HCT116 (cell line): ENCODE data around the gene BIRC6. TPM values are rescaled to one million over a fixed set of nuclear protein-coding genes. Genes with fewer than 3 reads are reported as not detected.

Source experiments
- ATAC-seq: fragments of 200-7000 bp; cut with Tn5 transposase; 2 replicates; pipeline ENCODE4 v1.9.1; 2020; ENCODE audit warnings: mild to moderate bottlenecking, moderate library complexity
- BruUV-seq: library from RNA; stranded (reverse); fragments of 400-500 nt; replicated peaks from 2 replicates; lab custom pipeline; 2021; lab: Mats Ljungman, UMichigan
- CTCF ChIA-PET: fragments of 300-600 bp; sonication (Branson Sonifier 250); formaldehyde crosslinking; loops from one replicate; lab custom pipeline; 2021; ENCODE audit warnings: antibody characterized with exemption; lab: Charles Lee
- POLR2A ChIA-PET: fragments of 300-600, 350-600 bp; sonication (Branson Sonifier 250); formaldehyde crosslinking; loops from one replicate; lab custom pipeline; 2021; ENCODE audit warnings: antibody characterized with exemption; lab: Charles Lee
- RAD21 ChIA-PET, 2 experiments: fragments of 300-600 bp; sonication (Branson Sonifier 250); formaldehyde crosslinking; loops; one replicate each; lab custom pipeline; 2023; ENCODE audit warnings: low total read pairs in 2 of 2; ENCODE audit not compliant: uncharacterized antibody in 2 of 2, unreplicated experiment in 2 of 2, low non-redundant PET in 1 of 2; lab: Charles Lee
- DNase-seq: peaks from one replicate; pipeline ENCODE4 v3.0.0-alpha.2; 2010; ENCODE audit warnings: low read depth, low spot score
- H2AFZ ChIP-seq: fragments of 200-600 bp; shearing (Covaris generic), sonication (generic); 2 replicates; pipeline ENCODE4 v1.6.1; 2017; ENCODE audit warnings: low read depth, mixed run types, mixed read lengths, antibody characterized with exemption, low read length; ENCODE audit not compliant: poor library complexity, severe bottlenecking
- H3K27ac ChIP-seq: 2 replicates; pipeline ENCODE4 v1.5.1; 2012; ENCODE audit warnings: low read depth, low read length
- H3K27me3 ChIP-seq: fragments of 200-600 bp; sonication (generic); 2 replicates; pipeline ENCODE4 v1.6.1; 2016; ENCODE audit warnings: mixed run types, low read length, mixed read lengths; ENCODE audit not compliant: insufficient read depth
- H3K36me3 ChIP-seq, 2 experiments: fragments of 200-500 bp in 1 of 2; fragments of 200-600 bp in 1 of 2; sonication (Bioruptor generic) in 1 of 2; sonication (generic) in 1 of 2; 2 replicates each; pipeline versions ENCODE4 v1.5.1 to v1.6.1; 2014 to 2016; ENCODE audit warnings: low read length in 2 of 2, inconsistent platforms in 1 of 2, mixed read lengths in 1 of 2, mixed run types in 1 of 2; ENCODE audit not compliant: insufficient read depth in 2 of 2, control insufficient read depth in 1 of 2
- H3K4me1 ChIP-seq, 2 experiments: fragments of 200-600 bp in 1 of 2; sonication (generic) in 1 of 2; 2 replicates each; pipeline versions ENCODE4 v1.5.1 to v1.6.1; 2012 to 2017; ENCODE audit warnings: low read length in 2 of 2, inconsistent platforms in 1 of 2, mild to moderate bottlenecking in 1 of 2, mixed read lengths in 1 of 2, mixed run types in 1 of 2, moderate library complexity in 1 of 2; ENCODE audit not compliant: insufficient read depth in 2 of 2, control insufficient read depth in 1 of 2
- H3K4me2 ChIP-seq: fragments of 200-600 bp; sonication (generic); 2 replicates; pipeline ENCODE4 v1.6.1; 2017; ENCODE audit warnings: mixed run types, low read length, mixed read lengths
- H3K4me3 ChIP-seq, 2 experiments: fragments of 200-600 bp in 1 of 2; sonication (generic) in 1 of 2; replicated peaks in 1 of 2; 2 replicates each; pipeline ENCODE4 v1.5.1; 2011 to 2016; ENCODE audit warnings: low read length in 2 of 2, control low read depth in 1 of 2, low read depth in 1 of 2, mild to moderate bottlenecking in 1 of 2, mixed read lengths in 1 of 2, mixed run types in 1 of 2
- H3K79me2 ChIP-seq: fragments of 200-600 bp; sonication (generic); 2 replicates; pipeline ENCODE4 v1.6.1; 2017; ENCODE audit warnings: mild to moderate bottlenecking, mixed run types, low read length, moderate library complexity, mixed read lengths; ENCODE audit not compliant: insufficient read depth
- H3K9ac ChIP-seq: fragments of 200-600 bp; sonication (generic); 2 replicates; pipeline ENCODE4 v1.6.1; 2016; ENCODE audit warnings: low read length, mixed read lengths
- H3K9me2 ChIP-seq: fragments of 200-600 bp; sonication (generic), shearing (Covaris generic); 2 replicates; pipeline ENCODE4 v1.6.1; 2017; ENCODE audit warnings: mixed run types, mild to moderate bottlenecking, moderate library complexity; ENCODE audit not compliant: insufficient read depth
- H3K9me3 ChIP-seq, 2 experiments: fragments of 200-500 bp in 1 of 2; fragments of 200-600 bp in 1 of 2; sonication (Bioruptor generic) in 1 of 2; sonication (generic) in 1 of 2; 2 replicates each; pipeline ENCODE4 v1.6.1; 2014 to 2017; ENCODE audit warnings: low read length in 2 of 2, mixed read lengths in 2 of 2, inconsistent platforms in 1 of 2, low read depth in 1 of 2, mild to moderate bottlenecking in 1 of 2, mixed run types in 1 of 2, moderate library complexity in 1 of 2; ENCODE audit not compliant: control insufficient read depth in 1 of 2, insufficient read depth in 1 of 2
- H4K20me1 ChIP-seq: fragments of 200-600 bp; sonication (generic), shearing (Covaris generic); 2 replicates; pipeline ENCODE4 v1.6.1; 2017; ENCODE audit warnings: mixed run types, mild to moderate bottlenecking, moderate library complexity; ENCODE audit not compliant: insufficient read depth
- CEBPB ChIP-seq: IDR thresholded peaks from 2 replicates; pipeline ENCODE4 v1.6.1; 2012; ENCODE audit warnings: low read depth
- MAX ChIP-seq: IDR thresholded peaks from 2 replicates; pipeline ENCODE4 v1.6.1; 2012
- POLR2AphosphoS5 ChIP-seq: IDR thresholded peaks from 2 replicates; pipeline ENCODE4 v1.6.1; 2011; ENCODE audit warnings: mild to moderate bottlenecking, low read depth, low read length, moderate library complexity
- SRF ChIP-seq: IDR thresholded peaks from 2 replicates; pipeline ENCODE4 v1.6.1; 2012; ENCODE audit warnings: low read depth
- ZBTB33 ChIP-seq: IDR thresholded peaks from 2 replicates; pipeline ENCODE4 v1.6.1; 2011; ENCODE audit warnings: mild to moderate bottlenecking, low read length, moderate library complexity; ENCODE audit not compliant: insufficient replicate concordance; ENCODE audit errors: extremely low read depth
- ZFX ChIP-seq: fragments of 450-650 bp; IDR thresholded peaks from 2 replicates; pipeline ENCODE4 v1.6.1; 2017
- ZNF274 ChIP-seq: fragments of 200-500 bp; sonication (Bioruptor generic); IDR thresholded peaks from 2 replicates; pipeline ENCODE4 v1.6.1; 2014; ENCODE audit warnings: mild to moderate bottlenecking, low read depth, low read length, inconsistent platforms
- intact Hi-C: fragments of 100-400 bp; cut with micrococcal nuclease; formaldehyde crosslinking; loops from 2 replicates; pipeline ENCODE4 v1.10.0; 2022
- total RNA-seq: library from RNA; stranded (reverse); gene quantifications from one replicate; pipeline ENCODE4 v1.2.1, GENCODE V29; 2021; ENCODE audit not compliant: unreplicated experiment
- TF ChIP-seq, protein P1 (sequence below): IDR thresholded peaks from 2 replicates; pipeline ENCODE4 v1.6.1; 2012

BIRC6 gene
- total RNA-seq, 1 experiment from 2014 or later, result 60.7 TPM

DNA sequence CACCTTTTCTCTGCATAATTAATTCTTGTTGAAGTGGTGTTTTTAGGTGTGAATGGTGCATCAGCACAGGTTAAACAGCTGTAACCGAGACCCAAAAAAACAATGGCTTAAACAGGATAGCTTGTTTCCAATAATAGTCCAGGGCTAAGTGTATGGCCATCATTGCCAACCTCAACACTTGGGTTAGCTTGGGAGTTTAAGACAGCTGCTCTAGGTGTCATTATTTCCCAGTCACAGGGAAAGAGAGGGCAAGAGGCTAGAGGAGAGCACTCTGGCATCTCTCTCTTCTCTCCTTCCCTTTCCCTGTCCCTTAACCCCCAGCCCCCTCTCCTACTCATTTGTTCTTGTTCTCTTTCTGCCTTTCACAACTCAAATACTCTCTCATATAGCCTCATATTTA, 21.1 kb downstream of the BIRC6 start (continued):
- TF ChIP-seq ZBTB33 (no peak), CEBPB (no peak), POLR2AphosphoS5 (no peak), MAX (no peak), SRF (no peak), ZNF274 (no peak), ZFX (no peak)
- TF ChIP-seq, protein P1, sequence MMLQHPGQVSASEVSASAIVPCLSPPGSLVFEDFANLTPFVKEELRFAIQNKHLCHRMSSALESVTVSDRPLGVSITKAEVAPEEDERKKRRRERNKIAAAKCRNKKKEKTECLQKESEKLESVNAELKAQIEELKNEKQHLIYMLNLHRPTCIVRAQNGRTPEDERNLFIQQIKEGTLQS, result no peak
- TF ChIP-seq, all 23 proteins: peak for 0

GRCh38 chr2:32379352-32379751, 22.5 kb downstream of the BIRC6 start:
- ChIA-PET POLR2A (no interaction called here), RAD21 (no interaction called here), CTCF (no interaction called here)
- intact Hi-C loops, result no loop called here
- H3K4me3 ChIP-seq, result no peak overlapping the region
- no peak for DNase-seq
- no peaks in the 10 kb centered on the region for H3K27me3 ChIP-seq
- no peak overlapping the region for H2AFZ ChIP-seq
- no peaks in the 10 kb centered on the region for H3K9me3 ChIP-seq
- no peak for ATAC-seq
- no peak overlapping the region for H3K9ac ChIP-seq
- TF ChIP-seq ZFX, result no peak
- H3K27ac ChIP-seq, result no peak overlapping the region
- 0 out of 4 replicates have a peak, but pooled peaks cover 0 to 4% of the 10 kb centered on the region in 2 experiments for H3K36me3 ChIP-seq
- no TSS peak for BruUV-seq
- H3K79me2 ChIP-seq, result peaks cover 83% of the 10 kb centered on the region
- no peaks in the 10 kb centered on the region for H3K4me1 ChIP-seq
- H3K9me2 ChIP-seq, result no peaks in the 10 kb centered on the region
- H3K4me2 ChIP-seq, result no peak overlapping the region
- peaks cover 8% of the 10 kb centered on the region for H4K20me1 ChIP-seq
